ENCODE results near the gene OR1M1. TPM values are rescaled to one million over a fixed set of nuclear protein-coding genes. Genes with fewer than 3 reads are reported as not detected.

Gene OR1M1, protein sequence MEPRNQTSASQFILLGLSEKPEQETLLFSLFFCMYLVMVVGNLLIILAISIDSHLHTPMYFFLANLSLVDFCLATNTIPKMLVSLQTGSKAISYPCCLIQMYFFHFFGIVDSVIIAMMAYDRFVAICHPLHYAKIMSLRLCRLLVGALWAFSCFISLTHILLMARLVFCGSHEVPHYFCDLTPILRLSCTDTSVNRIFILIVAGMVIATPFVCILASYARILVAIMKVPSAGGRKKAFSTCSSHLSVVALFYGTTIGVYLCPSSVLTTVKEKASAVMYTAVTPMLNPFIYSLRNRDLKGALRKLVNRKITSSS
- total RNA-seq (2022; extraction: Qiagen RNA extraction): not detected in 5 replicates

DNA sequence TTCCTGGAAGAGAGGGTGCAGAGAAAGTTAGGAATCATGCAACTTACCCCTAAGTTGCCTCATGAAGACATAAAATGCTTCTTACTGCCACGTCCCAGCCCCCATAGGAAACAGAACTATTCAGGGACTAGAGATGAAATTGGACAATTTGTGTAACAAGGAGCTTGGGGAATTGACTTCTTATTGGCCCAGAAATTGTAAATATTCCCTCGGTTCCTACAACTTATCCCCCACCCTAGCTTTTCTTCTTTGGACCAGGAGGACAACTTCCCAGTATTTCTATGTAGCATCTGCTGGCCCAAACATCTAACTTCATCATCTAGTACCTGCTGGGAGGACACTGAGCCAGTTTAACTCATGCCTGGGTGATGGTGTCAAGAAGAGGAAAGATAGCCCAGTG lies at the start of gene OR1M1:
TSS of gene OR1M1 (plus strand) at position 301 of the 400 bp plus-strand sequence. CDS start 6,184 bp downstream, outside the sequence.

DNA sequence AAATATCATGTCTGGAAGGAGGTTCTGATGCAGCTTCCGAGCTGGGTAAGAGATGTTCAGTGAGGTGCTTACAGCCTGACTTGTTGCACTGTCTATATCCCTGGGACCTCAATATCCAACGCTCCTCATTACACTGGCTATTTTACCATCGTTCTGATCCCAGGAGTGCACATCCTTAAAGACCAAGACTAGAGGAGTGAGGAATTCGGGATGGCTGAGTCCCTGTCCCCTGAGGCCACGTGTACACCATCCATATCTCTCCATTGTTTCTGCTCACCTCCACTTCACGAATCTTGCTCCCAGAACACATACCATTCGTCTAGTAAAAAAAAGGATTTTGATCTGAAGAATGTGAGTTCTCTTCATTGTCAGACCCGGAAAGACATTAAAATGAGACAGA lies 20.5 kb downstream of the OR1M1 start, which contains the start of gene OR7G2:
TSS of gene OR7G2 (minus strand) at position 101 of the 400 bp plus-strand sequence. CDS start 4,232 bp downstream, outside the sequence.

DNA sequence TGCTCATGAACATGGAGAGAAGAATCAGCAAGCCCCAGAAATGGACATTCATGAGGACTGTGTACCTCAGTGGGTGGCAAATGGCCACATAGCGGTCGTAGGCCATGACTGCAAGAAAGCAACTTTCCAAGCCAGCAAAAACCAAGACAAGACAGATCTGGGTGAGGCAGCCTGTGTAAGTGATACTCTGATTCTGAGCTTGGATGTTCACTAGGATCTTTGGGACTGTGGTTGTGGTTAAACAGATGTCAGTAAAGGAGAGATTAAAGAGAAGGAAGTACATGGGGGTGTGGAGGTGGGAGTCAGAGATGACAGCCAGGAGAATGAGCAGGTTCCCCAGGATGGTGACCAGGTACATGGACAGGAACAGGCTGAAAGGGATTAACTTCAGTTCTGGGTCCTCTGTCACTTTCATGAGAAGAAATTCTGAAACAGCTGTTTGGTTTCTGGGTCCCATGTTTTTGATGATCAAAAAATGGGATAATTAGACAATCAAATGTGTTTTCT lies 28.5 kb downstream of the OR1M1 start, which contains the start of gene OR7G1:
TSS of gene OR7G1 (minus strand) at position 457 of the 507 bp plus-strand sequence. CDS start at position 457, 0 bp downstream.

DNA sequence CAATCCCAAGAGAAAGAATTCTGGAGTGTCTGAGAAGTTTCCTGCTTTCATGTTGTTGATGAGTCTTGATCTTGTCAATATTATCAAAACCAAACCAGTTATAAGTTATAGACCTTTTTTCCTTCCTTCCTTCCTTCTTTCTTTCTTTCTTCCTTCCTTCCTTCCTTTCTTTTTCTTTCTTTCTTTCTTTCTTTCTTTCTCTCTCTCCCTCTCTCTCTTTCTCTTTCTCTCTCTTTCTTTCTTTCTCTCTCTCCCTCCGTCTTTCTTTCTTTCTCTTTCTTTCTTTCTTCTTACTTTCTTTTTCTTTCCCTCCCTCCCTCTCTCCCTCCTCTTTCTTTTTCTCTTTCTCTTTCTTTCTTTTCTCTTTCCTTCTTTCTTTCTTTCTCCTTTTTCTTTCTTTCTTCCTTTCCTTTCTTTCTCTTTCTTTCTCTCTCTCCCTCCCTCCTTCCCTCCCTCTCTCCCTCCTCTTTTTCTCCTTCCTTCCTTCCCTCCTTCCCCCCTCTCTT lies 40.1 kb downstream of the OR1M1 start, which contains the start of gene OR7G3:
TSS of gene OR7G3 (minus strand) at position 51 of the 506 bp plus-strand sequence. CDS start at position 51, 0 bp downstream.

DNA sequence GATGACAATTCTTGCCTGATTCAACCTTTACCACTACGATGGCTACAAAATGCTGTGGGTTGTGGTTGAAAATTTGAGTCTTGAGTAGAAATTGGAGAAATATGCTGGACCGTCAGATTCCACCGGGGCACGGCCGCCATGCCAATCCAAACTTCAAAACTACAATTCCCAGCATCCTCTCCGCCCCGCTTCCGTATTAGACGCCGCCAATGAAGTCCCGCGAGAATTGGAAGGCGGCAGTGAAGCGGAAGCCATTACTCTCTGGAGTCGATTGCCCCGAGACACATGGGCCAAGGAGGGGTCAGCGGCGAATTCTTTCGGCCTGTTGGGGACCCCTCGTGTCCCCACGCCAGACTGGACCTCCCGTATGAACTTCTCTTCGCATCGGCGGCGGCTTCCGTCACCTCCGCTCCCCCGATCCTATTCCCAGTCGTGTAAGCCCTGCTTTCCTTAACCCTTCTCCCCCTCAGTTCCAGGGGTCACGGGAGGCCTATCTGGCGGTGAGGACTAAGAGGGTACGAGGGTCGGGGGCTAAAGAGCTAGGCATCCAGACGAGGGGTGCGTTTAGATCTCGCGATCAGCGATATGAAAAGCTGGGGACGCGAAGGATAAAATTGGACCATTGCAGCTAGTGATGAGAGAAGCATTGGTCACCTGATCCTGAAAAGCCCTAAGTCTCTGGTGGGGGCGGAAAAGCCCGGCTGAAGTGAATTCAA lies 53.5 kb downstream of the OR1M1 start, which contains the start of gene ZNF317:
TSS of gene ZNF317 (plus strand) at position 239 of the 716 bp plus-strand sequence. CDS start 15,620 bp downstream, outside the sequence.

Other genes starting within 250 kb of the OR1M1 start
- gene MUC16, start 76.7 kb upstream of the OR1M1 start, total RNA-seq (2022; extraction: Qiagen RNA extraction): 0.02 to 0.07 TPM (median 0.05 TPM) in 5 replicates
- not detected in 5 replicates for gene OR7G2, start 20.4 kb downstream of the OR1M1 start, total RNA-seq (2022; extraction: Qiagen RNA extraction)
- gene OR7G1, start 28.7 kb downstream of the OR1M1 start, total RNA-seq (2022; extraction: Qiagen RNA extraction): not detected in 5 replicates
- gene OR7G3, start 39.9 kb downstream of the OR1M1 start, total RNA-seq (2022; extraction: Qiagen RNA extraction): not detected in 5 replicates
- 16.6 to 20.5 TPM (median 19.0 TPM) in 5 replicates for gene ZNF317, start 53.3 kb downstream of the OR1M1 start, total RNA-seq (2022; extraction: Qiagen RNA extraction)
- gene OR7D2, start 91.9 kb downstream of the OR1M1 start, total RNA-seq (2022; extraction: Qiagen RNA extraction): not detected in 5 replicates
- gene OR7D4, start 132.5 kb downstream of the OR1M1 start, total RNA-seq (2022; extraction: Qiagen RNA extraction): not detected in 5 replicates
- gene OR7E24, start 163.9 kb downstream of the OR1M1 start, total RNA-seq (2022; extraction: Qiagen RNA extraction): not detected in 5 replicates
- 0.66 to 1.6 TPM (median 1.2 TPM) in 5 replicates for gene ZNF699, start 222.8 kb downstream of the OR1M1 start, total RNA-seq (2022; extraction: Qiagen RNA extraction)
- 4.4 to 5.9 TPM (median 5.5 TPM) in 5 replicates for gene ZNF559, start 237.1 kb downstream of the OR1M1 start, total RNA-seq (2022; extraction: Qiagen RNA extraction)